ENCODE results near the gene CSAD. TPM values are rescaled to one million over a fixed set of nuclear protein-coding genes. Genes with fewer than 3 reads are reported as not detected.
A peak's percentile ranks its signal among the peaks of the same experiment; 100 is the strongest.

CSAD gene
- polyA plus RNA-seq, 1 donor: 60.0 TPM

DNA sequence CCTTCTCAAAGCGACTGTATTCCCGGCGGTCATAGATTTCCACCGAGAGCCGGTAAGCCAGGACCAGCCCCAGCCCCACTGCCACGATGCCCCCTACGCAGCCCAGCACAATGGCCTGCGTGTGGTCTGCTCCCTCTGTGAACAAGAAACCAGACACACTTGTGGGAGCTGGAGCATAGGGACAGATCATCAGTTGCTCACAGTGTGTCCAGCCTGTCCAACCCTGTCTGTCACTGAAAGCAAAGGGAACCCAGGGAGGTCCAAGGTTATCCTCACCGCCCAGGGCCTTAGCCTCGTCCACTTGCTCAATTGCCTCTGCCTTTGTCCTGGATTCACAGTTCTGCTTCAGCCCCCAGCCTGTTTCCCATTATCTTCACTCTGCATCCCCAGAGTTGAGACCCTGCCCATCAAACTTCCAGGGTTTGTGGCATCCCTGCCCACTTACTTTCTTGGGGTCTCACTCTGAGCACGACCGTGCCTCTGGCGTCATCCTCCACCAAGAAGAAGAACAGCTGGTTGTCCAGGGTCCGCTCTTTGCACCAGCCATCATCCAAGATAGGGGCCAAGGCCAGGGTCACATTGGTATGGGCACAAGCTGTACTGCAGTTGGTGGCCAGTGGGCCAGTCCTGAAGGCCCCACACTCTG is 11.3 kb upstream of the CSAD start:
- H3K27ac ChIP-seq (ENCODE audit: low read length): no peak overlapping the region
- peaks cover 40% of the 10 kb centered on the region for H3K36me3 ChIP-seq (ENCODE audit: control insufficient read depth, insufficient read depth, low read length)
- H3K27me3 ChIP-seq (ENCODE audit: control insufficient read depth, insufficient read depth, low read length): no peaks in the 10 kb centered on the region
- WGBS (ENCODE audit: insufficient coverage, low lambda C conversion rate): no CpG with 5 or more reads among the region's 14 CpGs
- H3K4me1 ChIP-seq (ENCODE audit: control insufficient read depth, insufficient read depth, low read length): peaks cover 6% of the 10 kb centered on the region
- H3K4me3 ChIP-seq (ENCODE audit: low read length): no peak overlapping the region
- DNase-seq: no peak
- no peaks in the 10 kb centered on the region for H3K9me3 ChIP-seq (ENCODE audit: control insufficient read depth, low read depth, low read length)

DNA sequence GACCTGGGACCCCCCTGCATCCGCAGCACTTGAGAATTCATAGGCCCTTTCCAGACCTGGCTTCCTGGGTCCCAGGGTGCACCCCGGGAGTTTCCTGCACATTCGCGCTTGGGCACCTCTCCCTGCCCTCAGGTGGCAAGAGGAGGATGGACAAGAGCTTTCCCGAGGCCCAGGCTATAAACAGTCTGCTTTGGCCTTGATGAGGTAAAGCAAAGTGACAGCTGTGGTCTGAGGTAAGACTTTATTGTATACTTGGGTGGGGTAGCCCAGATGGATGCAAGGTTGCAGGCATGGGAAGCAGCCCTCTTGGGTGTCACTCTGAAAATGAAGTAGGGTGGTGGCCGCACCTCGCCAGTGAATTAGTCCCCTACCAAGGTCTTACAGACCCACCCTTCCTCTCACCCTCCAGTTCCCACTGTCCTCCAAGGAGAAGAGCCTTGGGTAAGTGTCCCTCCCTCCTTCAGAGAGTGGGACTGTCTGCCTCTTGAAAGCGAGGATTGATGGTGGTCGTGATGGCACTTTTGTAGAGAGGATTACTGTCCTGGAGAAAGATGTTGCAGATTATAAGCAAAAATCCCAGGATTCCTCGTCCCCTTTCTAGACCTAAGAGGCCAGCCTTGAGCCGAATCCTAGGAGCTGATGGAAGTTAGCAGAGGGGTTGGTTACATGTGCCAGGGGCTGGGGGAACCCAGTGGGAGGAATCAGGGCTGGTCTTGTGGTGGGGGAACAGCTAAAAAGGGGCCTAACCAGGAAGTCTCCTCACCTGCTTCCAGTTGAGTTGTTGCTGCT is 10.6 kb upstream of the CSAD start:
- Histone ChIP-seq H3K4me1 (ENCODE audit: control insufficient read depth, insufficient read depth, low read length) (peaks cover 6% of the 10 kb centered on the region), H3K4me3 (ENCODE audit: low read length) (no peak overlapping the region), H3K36me3 (ENCODE audit: control insufficient read depth, insufficient read depth, low read length) (peaks cover 47% of the 10 kb centered on the region), H3K27me3 (ENCODE audit: control insufficient read depth, insufficient read depth, low read length) (no peaks in the 10 kb centered on the region), H3K27ac (ENCODE audit: low read length) (no peak overlapping the region), H3K9me3 (ENCODE audit: control insufficient read depth, low read depth, low read length) (no peaks in the 10 kb centered on the region)
- no peak for DNase-seq
- WGBS (ENCODE audit: insufficient coverage, low lambda C conversion rate): no CpG with 5 or more reads among the region's 11 CpGs

DNA sequence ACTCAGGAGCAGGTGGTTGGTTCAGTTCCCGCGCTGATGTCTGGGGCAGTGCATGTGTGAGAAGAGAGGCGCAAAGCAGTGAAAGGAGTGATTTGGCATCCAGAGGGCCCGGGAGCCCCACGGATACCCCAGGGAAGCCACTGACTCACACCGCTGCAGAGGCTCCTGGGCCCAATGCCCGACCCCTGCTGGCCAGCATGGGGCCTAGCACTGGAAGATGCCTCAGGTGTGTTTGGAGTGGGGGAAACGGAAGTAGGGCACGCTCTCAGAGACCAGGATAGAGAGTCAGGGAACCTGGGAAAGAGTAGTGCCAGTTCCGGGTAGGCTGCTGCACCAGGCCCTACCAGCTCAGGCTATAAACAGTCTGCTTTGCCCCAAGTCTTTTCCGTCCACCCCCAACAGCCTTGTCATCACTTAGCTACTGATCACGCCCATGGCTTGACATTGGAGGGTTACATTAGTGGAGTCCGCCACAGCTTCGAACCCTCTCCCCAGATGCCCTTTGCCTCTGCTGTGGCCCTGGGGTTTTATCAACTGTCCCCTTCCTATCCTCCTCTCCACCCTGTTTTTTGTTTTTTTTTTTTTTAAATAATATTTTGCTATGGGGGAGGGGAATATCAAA is 9.5 kb upstream of the CSAD start:
- Histone ChIP-seq H3K4me3 (ENCODE audit: low read length) (no peak overlapping the region), H3K9me3 (ENCODE audit: control insufficient read depth, low read depth, low read length) (no peaks in the 10 kb centered on the region), H3K36me3 (ENCODE audit: control insufficient read depth, insufficient read depth, low read length) (peaks cover 57% of the 10 kb centered on the region), H3K4me1 (ENCODE audit: control insufficient read depth, insufficient read depth, low read length) (peaks cover 6% of the 10 kb centered on the region), H3K27ac (ENCODE audit: low read length) (no peak overlapping the region), H3K27me3 (ENCODE audit: control insufficient read depth, insufficient read depth, low read length) (no peaks in the 10 kb centered on the region)
- peak; percentile 60 to 65 for DNase-seq
- no CpG with 5 or more reads among the region's 14 CpGs for WGBS (ENCODE audit: insufficient coverage, low lambda C conversion rate)

DNA sequence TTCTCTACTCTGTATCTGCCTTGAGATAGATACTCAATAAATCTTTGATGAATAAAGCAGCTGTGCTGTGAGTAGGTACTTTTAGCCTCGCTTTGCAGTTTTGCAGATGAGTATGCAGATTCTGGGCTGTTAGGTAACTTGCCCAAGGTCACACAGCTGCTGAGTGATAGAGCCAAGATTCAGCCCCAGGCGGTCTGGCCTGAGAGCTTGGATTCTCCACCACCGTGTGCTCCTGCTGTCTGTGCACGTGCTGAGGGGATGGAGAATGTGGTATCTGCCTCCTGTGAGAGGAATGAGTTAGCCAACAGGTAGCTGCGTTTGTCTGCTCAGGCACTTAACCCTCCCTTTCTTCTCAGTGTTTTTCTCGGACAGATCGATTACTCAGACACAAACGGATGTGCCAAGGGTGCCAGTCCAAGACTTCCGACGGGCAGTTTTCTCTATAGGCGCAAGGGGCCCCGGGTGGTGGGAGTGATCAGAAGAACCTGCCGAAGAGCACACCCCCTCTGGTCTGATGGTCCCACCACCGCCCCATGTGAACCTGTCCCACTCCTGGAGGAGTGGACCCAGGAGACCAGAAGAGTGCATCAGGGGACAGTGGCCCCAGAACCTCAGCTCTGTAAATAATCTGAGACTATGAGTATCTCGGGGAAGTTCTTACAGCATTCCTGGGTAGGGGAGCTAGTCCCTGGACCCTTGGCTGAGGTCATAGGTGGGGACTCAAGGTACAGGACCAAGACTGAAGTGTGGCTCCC is 6.6 kb upstream of the CSAD start:
- H3K4me3 ChIP-seq (ENCODE audit: low read length): no peak overlapping the region
- peaks cover 68% of the 10 kb centered on the region for H3K36me3 ChIP-seq (ENCODE audit: control insufficient read depth, insufficient read depth, low read length)

DNA sequence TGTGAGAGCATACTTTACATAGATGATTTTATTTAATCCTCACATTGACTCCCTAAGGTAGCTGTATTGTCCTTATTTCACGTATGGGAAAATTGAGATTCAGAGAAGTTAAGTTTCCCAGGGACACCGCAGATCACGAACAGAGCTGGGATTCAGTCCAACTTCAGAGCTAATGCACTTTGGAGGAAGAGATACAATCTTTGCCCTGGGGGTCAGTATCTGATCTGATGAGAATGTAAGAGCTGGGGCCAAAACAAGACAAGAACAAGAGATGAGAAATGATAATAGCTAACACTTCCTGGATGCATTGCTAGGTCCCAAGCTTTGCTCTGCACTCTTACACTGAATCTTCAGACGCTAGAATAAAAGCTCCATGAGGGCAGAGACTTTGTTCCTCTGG is 6.0 kb upstream of the CSAD start:
- Histone ChIP-seq H3K27ac (ENCODE audit: low read length) (no peak overlapping the region), H3K27me3 (ENCODE audit: control insufficient read depth, insufficient read depth, low read length) (no peaks in the 10 kb centered on the region), H3K36me3 (ENCODE audit: control insufficient read depth, insufficient read depth, low read length) (peaks cover 72% of the 10 kb centered on the region), H3K4me1 (ENCODE audit: control insufficient read depth, insufficient read depth, low read length) (peaks cover 30% of the 10 kb centered on the region), H3K9me3 (ENCODE audit: control insufficient read depth, low read depth, low read length) (no peaks in the 10 kb centered on the region), H3K4me3 (ENCODE audit: low read length) (no peak overlapping the region)
- DNase-seq: no peak
- WGBS (ENCODE audit: insufficient coverage, low lambda C conversion rate): no CpG with 5 or more reads among the region's 4 CpGs

More for the DNA sequence above, 6.6 kb upstream of the CSAD start:
- DNase-seq: no peak
- H3K4me1 ChIP-seq (ENCODE audit: control insufficient read depth, insufficient read depth, low read length): peaks cover 24% of the 10 kb centered on the region
- H3K9me3 ChIP-seq (ENCODE audit: control insufficient read depth, low read depth, low read length): no peaks in the 10 kb centered on the region
- H3K27ac ChIP-seq (ENCODE audit: low read length): no peak overlapping the region
- H3K27me3 ChIP-seq (ENCODE audit: control insufficient read depth, insufficient read depth, low read length): no peaks in the 10 kb centered on the region
- WGBS (ENCODE audit: insufficient coverage, low lambda C conversion rate): no CpG with 5 or more reads among the region's 15 CpGs

DNA sequence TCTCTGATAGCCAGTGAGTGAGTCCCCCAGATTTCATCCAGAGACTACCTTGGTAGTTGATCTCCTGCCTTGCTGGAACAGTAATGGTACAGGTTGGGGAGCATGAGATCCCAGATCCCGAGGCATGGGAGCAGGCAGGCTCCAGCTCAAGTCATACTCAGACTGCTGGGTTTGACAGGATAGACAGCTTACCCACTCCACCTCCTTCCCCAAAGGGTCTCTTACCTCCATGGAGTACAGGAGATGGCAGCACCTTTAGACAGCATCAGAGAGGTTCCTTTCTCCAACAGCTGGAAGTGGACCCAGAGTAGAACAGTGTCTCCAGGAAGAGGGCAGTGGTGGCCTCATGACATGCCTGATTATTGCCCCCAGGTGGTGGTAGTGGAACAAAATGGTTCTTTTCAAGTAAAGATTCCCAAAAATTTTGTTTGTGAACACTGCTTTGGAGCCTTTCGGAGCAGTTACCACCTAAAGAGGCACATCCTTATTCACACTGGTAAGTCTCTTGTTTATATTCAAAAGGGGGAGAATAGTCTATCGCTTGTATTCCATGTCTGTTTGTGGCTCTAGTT is 4.9 kb upstream of the CSAD start:
- DNase-seq: no peak
- WGBS (ENCODE audit: insufficient coverage, low lambda C conversion rate): no CpG with 5 or more reads among the region's 3 CpGs
- Histone ChIP-seq H3K9me3 (ENCODE audit: control insufficient read depth, low read depth, low read length) (no peaks in the 10 kb centered on the region), H3K27ac (ENCODE audit: low read length) (no peak overlapping the region), H3K4me3 (ENCODE audit: low read length) (no peak overlapping the region), H3K36me3 (ENCODE audit: control insufficient read depth, insufficient read depth, low read length) (peaks cover 65% of the 10 kb centered on the region), H3K27me3 (ENCODE audit: control insufficient read depth, insufficient read depth, low read length) (no peaks in the 10 kb centered on the region), H3K4me1 (ENCODE audit: control insufficient read depth, insufficient read depth, low read length) (peaks cover 37% of the 10 kb centered on the region)

DNA sequence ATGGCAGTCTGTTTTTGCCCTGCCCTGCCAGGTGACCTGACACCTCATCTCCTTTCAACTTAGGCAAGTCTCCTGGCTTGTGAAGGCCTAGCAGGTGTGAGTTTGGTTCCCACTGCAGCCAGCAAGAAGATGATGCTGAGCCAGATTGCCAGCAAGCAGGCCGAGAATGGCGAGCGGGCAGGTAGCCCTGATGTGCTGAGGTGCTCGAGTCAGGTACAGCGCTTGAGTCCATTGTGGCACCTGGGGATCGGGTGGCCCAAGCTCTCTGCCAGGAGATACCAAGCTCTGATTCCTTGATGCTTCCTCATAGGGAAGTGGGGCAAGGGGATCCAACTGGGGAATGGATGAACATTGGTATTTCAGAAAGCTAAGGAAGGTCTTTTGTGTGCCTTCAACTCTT is 4.1 kb upstream of the CSAD start:
- no peaks in the 10 kb centered on the region for H3K27me3 ChIP-seq (ENCODE audit: control insufficient read depth, insufficient read depth, low read length)
- no peak for DNase-seq
- peaks cover 65% of the 10 kb centered on the region for H3K36me3 ChIP-seq (ENCODE audit: control insufficient read depth, insufficient read depth, low read length)
- no peaks in the 10 kb centered on the region for H3K9me3 ChIP-seq (ENCODE audit: control insufficient read depth, low read depth, low read length)
- no peak overlapping the region for H3K4me3 ChIP-seq (ENCODE audit: low read length)
- WGBS (ENCODE audit: insufficient coverage, low lambda C conversion rate): no CpG with 5 or more reads among the region's 6 CpGs
- peaks cover 31% of the 10 kb centered on the region for H3K4me1 ChIP-seq (ENCODE audit: control insufficient read depth, insufficient read depth, low read length)
- H3K27ac ChIP-seq (ENCODE audit: low read length): no peak overlapping the region

DNA sequence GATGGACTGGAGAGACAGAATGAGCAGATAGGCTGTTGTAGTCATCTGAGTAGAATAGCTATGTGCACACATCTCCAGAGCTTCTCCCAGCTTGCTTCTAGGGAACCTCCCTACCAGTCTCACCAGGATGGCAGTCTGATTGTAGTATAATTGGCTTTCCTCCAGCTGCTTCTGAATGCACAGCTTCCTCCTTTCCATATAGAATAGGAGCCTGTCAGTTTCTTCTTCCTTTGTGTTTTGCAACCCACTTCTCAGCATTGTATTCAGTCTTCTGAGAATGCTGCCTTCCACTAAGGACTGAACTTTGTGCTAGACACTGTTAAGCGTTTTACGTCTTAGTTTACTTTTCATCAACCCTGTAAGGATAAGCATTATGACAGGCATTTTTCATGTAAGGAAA is 2.2 kb upstream of the CSAD start:
- Histone ChIP-seq H3K9me3 (ENCODE audit: control insufficient read depth, low read depth, low read length) (no peaks in the 10 kb centered on the region), H3K4me1 (ENCODE audit: control insufficient read depth, insufficient read depth, low read length) (peaks cover 35% of the 10 kb centered on the region), H3K36me3 (ENCODE audit: control insufficient read depth, insufficient read depth, low read length) (peaks cover 49% of the 10 kb centered on the region), H3K27me3 (ENCODE audit: control insufficient read depth, insufficient read depth, low read length) (no peaks in the 10 kb centered on the region), H3K4me3 (ENCODE audit: low read length) (no peak overlapping the region), H3K27ac (ENCODE audit: low read length) (peak overlapping the region; percentile 88)
- no CpG with 5 or more reads among the region's 2 CpGs for WGBS (ENCODE audit: insufficient coverage, low lambda C conversion rate)
- peak; percentile 64 to 86 for DNase-seq

DNA sequence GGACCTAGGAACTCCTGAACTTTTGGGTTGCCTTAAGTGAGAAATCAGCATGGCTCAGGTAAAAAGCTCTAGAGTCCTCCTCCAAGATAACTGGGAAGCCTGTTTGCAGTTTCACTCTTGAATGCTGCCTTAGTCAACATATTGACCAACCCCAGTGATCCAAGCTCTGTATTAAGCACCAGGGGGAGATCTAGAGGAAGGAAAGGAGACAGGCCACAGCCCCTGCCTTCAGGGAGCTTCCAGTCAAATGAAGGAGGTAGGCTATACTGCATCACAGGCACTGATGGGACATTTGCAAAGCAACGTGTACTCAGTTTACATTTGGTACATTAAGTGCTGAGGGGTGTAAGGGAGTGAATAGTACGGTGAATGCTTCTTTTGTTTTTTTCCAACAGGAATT is 1.2 kb upstream of the CSAD start:
- H3K36me3 ChIP-seq (ENCODE audit: control insufficient read depth, insufficient read depth, low read length): peaks cover 39% of the 10 kb centered on the region
- no CpG with 5 or more reads among the region's 2 CpGs for WGBS (ENCODE audit: insufficient coverage, low lambda C conversion rate)
- peaks cover 35% of the 10 kb centered on the region for H3K4me1 ChIP-seq (ENCODE audit: control insufficient read depth, insufficient read depth, low read length)
- peak overlapping the region; percentile 82 for H3K4me3 ChIP-seq (ENCODE audit: low read length)
- H3K27ac ChIP-seq (ENCODE audit: low read length): peak overlapping the region; percentile 88
- no peaks in the 10 kb centered on the region for H3K27me3 ChIP-seq (ENCODE audit: control insufficient read depth, insufficient read depth, low read length)
- H3K9me3 ChIP-seq (ENCODE audit: control insufficient read depth, low read depth, low read length): no peaks in the 10 kb centered on the region
- DNase-seq: peak in 1 of 2 donors; percentile 24

All from large intestine (tissue), 3 donors.